ENCODE results near the gene CLCA1. TPM values are rescaled to one million over a fixed set of nuclear protein-coding genes. Genes with fewer than 3 reads are reported as not detected.

Gene CLCA1
- total and polyA plus RNA-seq, 10 of the 15 experiments (the other 5 are each of a cell fraction or from before 2014, with no cell fraction given), result 0.13 TPM; not detected in 9

DNA sequence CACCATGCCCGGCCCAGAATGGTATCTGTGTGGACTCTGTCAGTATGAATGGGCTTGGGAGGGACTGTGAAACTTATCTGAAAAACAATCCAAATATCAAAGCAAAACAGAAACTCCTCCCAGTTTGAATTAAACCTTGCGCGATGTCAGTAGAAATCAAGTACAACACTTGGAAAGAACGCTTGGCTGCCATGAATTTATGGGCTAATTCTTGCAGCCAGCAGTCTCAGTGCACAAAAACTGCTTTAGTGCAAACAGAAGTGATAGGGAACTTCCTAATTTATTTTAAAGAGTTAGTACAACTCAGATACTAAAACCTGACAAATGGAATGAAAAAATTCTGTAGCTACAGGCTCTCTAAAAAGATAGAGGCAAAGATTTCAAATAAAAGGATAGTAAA, 8.5 kb downstream of the CLCA1 start (continued):
- TF ChIP-seq, protein P1, sequence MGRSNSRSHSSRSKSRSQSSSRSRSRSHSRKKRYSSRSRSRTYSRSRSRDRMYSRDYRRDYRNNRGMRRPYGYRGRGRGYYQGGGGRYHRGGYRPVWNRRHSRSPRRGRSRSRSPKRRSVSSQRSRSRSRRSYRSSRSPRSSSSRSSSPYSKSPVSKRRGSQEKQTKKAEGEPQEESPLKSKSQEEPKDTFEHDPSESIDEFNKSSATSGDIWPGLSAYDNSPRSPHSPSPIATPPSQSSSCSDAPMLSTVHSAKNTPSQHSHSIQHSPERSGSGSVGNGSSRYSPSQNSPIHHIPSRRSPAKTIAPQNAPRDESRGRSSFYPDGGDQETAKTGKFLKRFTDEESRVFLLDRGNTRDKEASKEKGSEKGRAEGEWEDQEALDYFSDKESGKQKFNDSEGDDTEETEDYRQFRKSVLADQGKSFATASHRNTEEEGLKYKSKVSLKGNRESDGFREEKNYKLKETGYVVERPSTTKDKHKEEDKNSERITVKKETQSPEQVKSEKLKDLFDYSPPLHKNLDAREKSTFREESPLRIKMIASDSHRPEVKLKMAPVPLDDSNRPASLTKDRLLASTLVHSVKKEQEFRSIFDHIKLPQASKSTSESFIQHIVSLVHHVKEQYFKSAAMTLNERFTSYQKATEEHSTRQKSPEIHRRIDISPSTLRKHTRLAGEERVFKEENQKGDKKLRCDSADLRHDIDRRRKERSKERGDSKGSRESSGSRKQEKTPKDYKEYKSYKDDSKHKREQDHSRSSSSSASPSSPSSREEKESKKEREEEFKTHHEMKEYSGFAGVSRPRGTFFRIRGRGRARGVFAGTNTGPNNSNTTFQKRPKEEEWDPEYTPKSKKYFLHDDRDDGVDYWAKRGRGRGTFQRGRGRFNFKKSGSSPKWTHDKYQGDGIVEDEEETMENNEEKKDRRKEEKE (IDR thresholded peaks at IDR 0.05), result no peak
- TF ChIP-seq TCF3 (IDR thresholded peaks at IDR 0.05; ENCODE audit: borderline replicate concordance, insufficient read depth, low read depth, low read length) (no peak), SMC3 (IDR thresholded peaks at IDR 0.05; ENCODE audit: borderline replicate concordance, low read length) (no peak), ZNF207 (IDR thresholded peaks at IDR 0.05; ENCODE audit: borderline replicate concordance) (no peak)

GRCh38 chr1:86477682-86478081, 9.0 kb downstream of the CLCA1 start:
- ChIA-PET POLR2A (no interaction called here), SMC1A (ENCODE audit: uncharacterized antibody, unreplicated experiment) (no interaction called here), CTCF (interaction anchor here (0.7 kb wide), 1 partner anchor 169 kb away, joined by 3 read pairs; no protein-coding TSS in a partner anchor), RAD21 (ENCODE audit: unreplicated experiment) (no interaction called here)
- ATAC-seq (no peak), DNase-seq (ENCODE audit: low read depth, low spot score) (no peak), FAIRE-seq (no peak)
- TF ChIP-seq KLF5 (IDR thresholded peaks at IDR 0.05; ENCODE audit: partially characterized antibody) (no peak), POLR2AphosphoS5 (IDR thresholded peaks at IDR 0.05; ENCODE audit: low read length) (no peak), SIX5 (IDR thresholded peaks at IDR 0.05; ENCODE audit: low read depth, low read length, severe bottlenecking) (no peak), YY1 (IDR thresholded peaks at IDR 0.05; ENCODE audit: low read depth, low read length) (no peak), HCFC1 (IDR thresholded peaks at IDR 0.05; ENCODE audit: low read length) (no peak), MEF2A (IDR thresholded peaks at IDR 0.05; ENCODE audit: insufficient read depth, low read depth, low read length) (no peak), SMARCA5 (IDR thresholded peaks at IDR 0.05) (no peak), MEF2B (IDR thresholded peaks at IDR 0.05; ENCODE audit: partially characterized antibody, poor library complexity, severe bottlenecking) (no peak), GABPA (IDR thresholded peaks at IDR 0.05; ENCODE audit: low read depth) (no peak), PRDM15 (CRISPR knock-in tag; IDR thresholded peaks at IDR 0.05) (no peak)
- TF ChIP-seq, protein P2, sequence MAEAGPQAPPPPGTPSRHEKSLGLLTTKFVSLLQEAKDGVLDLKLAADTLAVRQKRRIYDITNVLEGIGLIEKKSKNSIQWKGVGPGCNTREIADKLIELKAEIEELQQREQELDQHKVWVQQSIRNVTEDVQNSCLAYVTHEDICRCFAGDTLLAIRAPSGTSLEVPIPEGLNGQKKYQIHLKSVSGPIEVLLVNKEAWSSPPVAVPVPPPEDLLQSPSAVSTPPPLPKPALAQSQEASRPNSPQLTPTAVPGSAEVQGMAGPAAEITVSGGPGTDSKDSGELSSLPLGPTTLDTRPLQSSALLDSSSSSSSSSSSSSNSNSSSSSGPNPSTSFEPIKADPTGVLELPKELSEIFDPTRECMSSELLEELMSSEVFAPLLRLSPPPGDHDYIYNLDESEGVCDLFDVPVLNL (IDR thresholded peaks at IDR 0.05; ENCODE audit: low read depth, low read length), result no peak
- WGBS (ENCODE audit: insufficient coverage, insufficient replicate concordance, low lambda C conversion rate, missing lambda C conversion rate), result 65% methylated on average over 4 of the region's 4 CpGs
- Histone ChIP-seq H4K20me1 (ENCODE audit: control insufficient read depth, insufficient read depth) (no peaks in the 10 kb centered on the region), H3K27ac (ENCODE audit: control insufficient read depth, insufficient read depth) (no peak overlapping the region), H3K36me3 (ENCODE audit: control insufficient read depth in 2 of 2, insufficient read depth in 2 of 2, low read length in 1 of 2) (no peaks in the 10 kb centered on the region), H3K4me1 (ENCODE audit: control insufficient read depth, insufficient read depth, low read length) (no peaks in the 10 kb centered on the region), H3K79me2 (ENCODE audit: control insufficient read depth, insufficient read depth, low read length) (no peaks in the 10 kb centered on the region), H2AFZ (ENCODE audit: control insufficient read depth, low read depth, low read length) (no peak overlapping the region), H3K4me3 (no peak overlapping the region), H3K27me3 (replicated peaks in 1 of 2; ENCODE audit: control insufficient read depth in 2 of 2, insufficient read depth in 2 of 2, low read length in 1 of 2) (no peaks in the 10 kb centered on the region; a peak in 1 of 4 replicates), H3K9ac (ENCODE audit: control insufficient read depth, insufficient read depth, low read length) (no peak overlapping the region), H3K9me3 (replicated peaks; ENCODE audit: control insufficient read depth, insufficient read depth, low read length) (no peaks in the 10 kb centered on the region), H3K4me2 (ENCODE audit: control insufficient read depth, insufficient read depth) (no peak overlapping the region)
- BruUV-seq (replicated peaks), result no TSS peak
- in situ Hi-C loops (cut with MboI) (no loop called here), intact Hi-C loops (cut with micrococcal nuclease; ENCODE audit: unreplicated experiment) (loop anchor here (10.0 kb wide), 1 partner anchor 607 kb away; no protein-coding TSS in a partner anchor)

Measured in GM12878 (cell line).